HG02759 (cell line): ENCODE results near the gene ARPIN.
"Not testable (repeated sequence)": the region's sequence is repeated elsewhere in the genome, so short reads cannot be mapped to it uniquely, and the experiment has no call there.

Experiments
- ATAC-seq: cut with Tn5 transposase; IDR thresholded peaks from one replicate; pipeline ENCODE4 v1.9.1; 2021; ENCODE audit warnings: mild to moderate bottlenecking, moderate library complexity; ENCODE audit not compliant: unreplicated experiment

The ARPIN gene

DNA sequence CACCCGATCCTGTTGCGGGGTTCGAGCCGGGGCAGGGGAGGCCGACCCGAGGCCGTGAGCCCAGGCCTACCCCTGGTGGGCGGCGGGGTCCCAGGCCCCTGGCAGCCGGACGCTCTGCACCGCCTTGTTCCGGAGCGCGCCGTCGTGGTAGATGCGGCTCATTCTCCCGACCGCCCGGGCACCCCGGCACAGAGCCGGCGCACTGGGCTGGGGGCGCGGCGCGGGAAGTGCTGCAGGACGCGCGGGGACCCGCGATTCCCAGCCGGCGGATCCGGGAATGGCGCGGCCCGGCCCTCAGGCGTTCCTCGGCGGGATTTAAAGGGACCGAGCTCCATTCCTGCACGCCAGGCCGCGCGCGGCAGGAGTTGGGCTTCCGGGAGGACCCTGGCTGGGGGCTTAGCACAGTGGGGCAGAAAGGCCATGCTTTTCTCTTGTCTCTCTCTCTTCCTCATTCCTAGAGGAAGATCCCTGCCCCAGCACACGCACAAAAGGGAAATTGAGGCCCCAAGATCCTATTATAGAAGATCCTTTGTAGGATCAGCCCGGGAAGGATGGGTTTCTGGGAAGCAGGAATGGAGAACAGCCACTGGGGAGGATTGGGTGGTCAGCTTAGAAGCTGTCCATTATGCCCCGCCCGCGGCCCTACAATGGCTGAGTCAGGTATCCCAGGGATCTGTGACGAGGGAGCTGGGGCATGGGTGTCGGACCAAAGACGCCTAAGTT lies at the start of gene ARPIN:
Gene ARPIN, minus strand, starts transcription at position 279 of the 723 bp plus-strand sequence. Its CDS starts 117 bp downstream, at position 162.
- ATAC-seq: no peak

- ATAC-seq: no peak
Measured at GRCh38 chr15:89958107-89958805, 45.5 kb upstream of the ARPIN start.

DNA sequence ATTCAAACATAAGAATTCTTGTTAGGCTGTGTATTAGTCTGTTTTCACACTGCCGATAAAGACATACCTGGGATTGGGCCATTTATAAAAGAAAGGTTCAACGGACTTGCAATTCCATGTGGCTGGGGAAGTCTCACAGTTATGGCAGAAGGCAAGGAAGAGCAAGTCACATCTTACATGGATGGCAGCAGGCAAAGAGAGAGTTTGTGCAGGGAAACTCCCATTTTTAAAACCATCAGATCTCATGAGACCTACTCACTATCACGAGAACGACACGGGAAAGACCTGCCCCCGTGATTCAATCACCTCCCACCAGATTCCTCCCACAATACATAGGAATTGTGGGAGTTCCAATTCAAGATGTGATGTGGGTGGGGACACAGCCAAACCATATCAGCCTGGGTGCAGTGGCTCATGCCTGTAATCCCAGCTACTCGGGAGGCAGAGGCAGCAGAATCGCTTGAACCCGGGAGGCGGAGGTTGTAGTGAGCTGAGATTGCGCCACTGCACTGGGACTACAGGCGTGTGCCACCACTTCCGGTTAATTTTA lies 42.8 kb upstream of the ARPIN start:
- not testable (repeated sequence) for ATAC-seq

DNA sequence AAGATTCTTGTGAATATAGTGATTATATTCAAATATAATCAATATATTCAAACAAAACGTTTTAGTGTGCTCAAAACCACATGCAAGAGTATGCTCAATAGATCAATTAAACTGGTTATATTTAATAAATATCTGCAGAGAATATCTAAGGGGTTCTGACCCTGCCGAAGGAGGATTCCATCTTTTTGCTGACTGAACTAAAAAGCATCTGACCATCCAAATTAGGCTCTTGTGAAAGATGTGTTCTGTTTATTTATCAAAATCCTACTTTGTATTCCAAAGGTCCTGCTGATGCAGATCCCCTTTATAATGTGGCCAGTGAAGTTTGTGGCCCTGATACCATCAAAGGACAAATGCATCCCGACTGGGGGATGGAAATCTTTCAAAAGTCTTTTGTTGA lies 41.8 kb upstream of the ARPIN start:
- no peak for ATAC-seq

DNA sequence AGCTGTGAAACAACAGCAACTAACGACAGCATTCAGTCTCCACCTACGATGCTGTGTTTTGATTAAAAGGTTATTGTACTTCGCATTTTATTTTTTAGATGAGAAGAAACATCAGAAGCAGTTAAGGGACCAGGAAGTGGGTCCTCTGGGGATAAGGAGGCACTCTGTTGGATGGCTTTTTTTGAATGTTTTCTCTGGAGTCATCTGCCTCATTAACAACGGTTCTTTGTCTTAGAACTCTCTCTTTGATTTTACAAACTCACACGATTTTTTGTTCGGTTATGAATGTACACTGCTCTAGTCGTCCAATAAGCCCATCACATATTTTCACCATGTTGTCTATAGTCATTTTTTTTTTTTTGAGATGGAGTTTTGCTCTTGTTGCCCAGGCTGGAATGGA lies 36.0 kb upstream of the ARPIN start:
- ATAC-seq: no peak

DNA sequence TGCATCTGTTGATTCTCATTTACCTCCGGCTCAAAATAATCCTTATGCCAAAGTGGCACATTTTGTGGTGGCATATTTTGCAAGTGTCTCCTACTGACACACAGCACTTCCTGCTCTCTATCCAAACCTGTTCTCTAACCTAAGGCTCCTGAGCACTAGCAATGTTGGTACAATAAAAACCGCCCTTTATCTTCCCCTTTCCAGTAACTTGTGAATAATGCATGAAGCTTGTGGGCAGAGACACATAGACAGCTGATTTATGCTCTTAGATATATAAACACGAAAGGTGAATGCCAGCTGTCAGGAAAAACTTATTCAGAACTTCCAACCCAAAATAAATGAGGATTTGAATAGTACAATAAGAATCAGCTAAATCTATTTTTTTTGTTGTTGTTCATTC lies 34.6 kb upstream of the ARPIN start:
- ATAC-seq: no peak

DNA sequence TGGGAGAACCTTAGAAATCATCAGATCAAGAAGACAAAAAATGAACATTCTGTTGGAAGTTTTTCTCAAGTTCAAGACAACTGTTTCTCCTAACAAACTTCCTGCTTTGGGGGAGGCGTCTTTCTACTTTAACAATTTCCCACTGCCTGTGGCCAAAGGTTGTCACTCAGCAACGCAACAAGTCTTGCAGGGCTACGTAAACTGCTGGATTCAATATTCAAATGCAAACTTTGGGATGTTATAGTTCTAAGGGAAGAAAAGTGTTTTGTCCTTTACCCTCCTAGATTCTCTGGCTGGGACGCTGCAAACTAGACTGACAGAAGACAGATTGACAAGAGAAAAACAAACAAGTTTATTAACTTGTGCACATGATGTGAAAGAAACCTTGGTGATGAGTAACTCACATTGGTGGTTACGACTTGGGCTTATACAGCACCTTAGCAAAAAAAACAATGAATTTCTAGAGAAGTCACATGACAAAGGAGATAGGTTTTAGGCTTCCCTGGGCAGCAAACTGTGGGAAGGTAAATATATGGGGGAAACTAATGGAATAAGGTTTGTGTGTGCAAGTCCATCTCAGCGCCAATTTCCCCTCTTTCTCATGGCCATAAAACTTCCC lies 34.0 kb upstream of the ARPIN start:
- ATAC-seq: no peak

GRCh38 chr15:89943721-89944120 lies 31.0 kb upstream of the ARPIN start:
- ATAC-seq: not testable (repeated sequence)

DNA sequence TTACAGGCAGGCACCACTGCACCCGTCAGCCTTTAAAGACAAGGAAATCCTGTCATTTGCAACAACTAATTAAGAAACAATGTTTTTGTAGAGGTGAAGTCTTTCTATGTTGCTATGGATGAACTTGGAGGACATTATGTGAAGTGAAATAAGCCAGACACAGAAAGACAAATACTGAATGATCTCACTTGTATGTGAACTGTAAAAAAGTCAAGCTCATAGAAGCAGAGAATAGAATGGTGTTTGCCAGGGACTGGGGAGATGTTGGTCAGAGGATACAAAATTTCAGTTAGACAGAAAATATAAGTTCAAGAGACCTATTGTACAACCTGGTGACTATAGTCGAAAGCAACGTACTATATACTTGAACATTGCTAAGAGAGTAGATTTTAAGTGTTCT lies 27.2 kb upstream of the ARPIN start:
- ATAC-seq: no peak

DNA sequence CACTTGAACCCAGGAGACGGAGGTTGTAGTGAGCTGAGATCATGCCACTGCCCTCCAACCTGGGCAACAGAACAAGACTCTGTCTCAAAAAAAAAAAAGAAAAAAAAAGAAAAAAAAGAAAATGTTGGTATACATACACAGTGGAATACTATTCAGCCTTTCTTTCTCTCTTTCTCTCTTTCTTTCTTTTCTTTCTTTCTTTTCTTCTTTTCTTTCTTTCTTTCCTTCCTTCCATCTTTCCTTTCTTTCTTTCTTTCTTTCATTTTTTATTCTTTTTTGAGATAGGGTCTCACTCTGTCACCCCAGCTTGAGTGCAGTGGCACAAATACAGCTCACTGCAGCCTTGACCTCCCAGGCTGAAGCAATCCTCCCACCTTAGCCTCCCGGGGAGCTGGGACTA lies 26.6 kb upstream of the ARPIN start:
- ATAC-seq: not testable (repeated sequence)

- no peak for ATAC-seq
Measured at GRCh38 chr15:89937365-89938350, 24.9 kb upstream of the ARPIN start.

DNA sequence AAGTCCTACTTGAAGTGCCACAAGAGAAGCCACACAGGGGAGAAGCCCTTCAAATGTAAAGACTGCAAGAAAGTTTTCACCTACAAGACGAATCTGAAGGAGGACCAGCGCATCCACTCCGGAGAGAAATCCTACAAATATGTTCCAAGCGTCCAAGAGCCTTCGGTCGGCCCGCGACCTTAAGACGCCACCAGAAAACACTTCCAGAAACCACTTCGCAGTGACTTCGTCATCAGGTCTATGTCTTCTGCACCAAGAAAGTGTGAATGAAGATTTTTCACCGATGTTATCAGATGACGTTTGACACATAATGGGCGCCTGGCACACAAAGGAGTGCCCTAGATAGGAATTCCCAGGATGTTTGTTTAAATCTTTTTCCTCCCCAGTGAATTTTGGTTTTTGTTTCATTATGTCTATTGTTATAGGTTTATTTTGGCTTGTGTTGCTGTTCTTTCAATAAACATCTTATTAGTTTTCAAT lies 24.1 kb upstream of the ARPIN start:
- ATAC-seq: no peak

DNA sequence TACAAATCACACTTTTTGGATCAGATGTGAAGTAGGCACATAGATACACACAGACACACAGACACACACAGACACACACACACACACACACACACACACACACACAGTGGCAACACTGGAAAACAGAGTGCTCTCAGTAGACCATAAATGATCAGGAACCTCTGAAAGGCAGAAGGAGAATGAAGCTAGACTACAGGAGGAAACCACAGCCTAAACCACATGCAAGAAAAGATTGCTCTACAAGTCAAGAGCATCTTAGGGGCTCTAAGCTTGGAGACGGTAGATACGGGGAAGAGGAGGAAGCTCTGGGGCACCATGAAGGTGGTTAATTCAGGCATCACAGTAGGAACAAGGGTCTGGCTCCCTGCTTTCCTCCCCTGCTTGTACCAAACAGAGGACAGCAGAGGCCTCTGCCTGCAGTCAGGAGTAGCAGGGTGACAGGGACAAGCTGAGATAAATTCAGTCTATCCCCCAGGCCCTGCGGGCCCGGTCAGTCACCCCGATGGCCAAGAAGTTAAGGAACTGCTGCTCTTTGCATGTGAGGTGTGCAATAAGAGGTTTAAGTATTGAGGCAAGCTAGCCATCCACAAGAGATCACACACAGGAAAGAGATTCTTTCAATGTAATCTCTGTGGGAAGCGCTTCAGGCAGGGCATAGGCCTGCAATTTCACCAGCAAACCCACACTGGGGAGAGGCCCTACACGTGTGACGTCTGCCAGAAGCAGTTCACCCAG lies 23.5 kb upstream of the ARPIN start:
- ATAC-seq: no peak

DNA sequence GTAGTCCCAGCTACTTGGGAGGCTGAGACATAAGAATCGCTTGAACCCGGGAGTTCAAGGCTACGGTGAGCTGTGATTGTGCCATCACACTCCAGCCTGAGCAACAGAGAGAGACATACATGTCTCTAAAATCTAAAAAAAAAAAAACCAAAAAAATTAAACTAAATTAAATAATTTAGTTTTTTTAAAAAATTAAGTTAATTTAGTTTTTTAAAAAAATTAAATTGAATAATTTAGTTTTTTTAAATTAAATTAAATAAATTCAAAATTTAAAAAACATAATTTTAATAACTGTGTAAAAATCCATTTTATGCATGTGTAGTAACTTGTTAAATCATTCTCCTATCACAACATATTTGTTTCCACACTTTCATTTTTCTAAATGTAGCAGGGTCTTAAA lies 20.1 kb upstream of the ARPIN start:
- no peak for ATAC-seq

GRCh38 chr15:89928421-89928820 lies 15.7 kb upstream of the ARPIN start:
- no peak for ATAC-seq

- no peak for ATAC-seq
Measured at GRCh38 chr15:89926158-89926557, 13.4 kb upstream of the ARPIN start.

GRCh38 chr15:89917442-89918101 lies 4.8 kb upstream of the ARPIN start:
- no peak for ATAC-seq

- ATAC-seq: no peak
Measured at GRCh38 chr15:89916660-89917059, 3.9 kb upstream of the ARPIN start.

DNA sequence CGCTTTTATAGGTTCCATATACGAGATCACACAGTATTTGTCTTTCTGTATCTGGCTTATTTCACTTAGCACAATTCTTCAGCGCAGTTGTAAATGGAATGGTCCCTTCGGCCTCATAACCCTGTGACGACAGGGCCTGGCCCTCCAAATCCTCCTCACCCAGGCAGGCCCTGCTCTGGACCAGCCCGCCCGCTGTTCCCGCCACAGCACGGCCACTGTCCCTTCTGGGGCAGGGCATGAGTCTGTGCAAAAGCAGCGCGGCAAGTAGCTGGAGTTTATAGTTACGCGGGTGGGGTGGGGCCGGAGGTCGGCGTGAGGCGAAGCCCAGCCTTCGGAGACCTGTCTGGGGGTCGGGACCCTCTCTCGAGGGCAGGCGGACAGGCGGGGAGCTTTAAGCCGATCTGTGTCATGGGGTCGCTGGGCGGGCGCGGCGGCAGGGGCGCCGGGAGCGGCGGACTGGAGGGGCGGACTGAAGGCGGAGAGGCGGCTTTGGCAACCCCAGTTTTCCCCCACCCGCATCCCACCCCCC lies 543 bp downstream of the ARPIN start:
- ATAC-seq: no peak
